HG03280 (cell line): Measurements from ENCODE around the gene HOXD10.

Experiments
- ATAC-seq: cut with Tn5 transposase; IDR thresholded peaks from one replicate; pipeline ENCODE4 v1.9.1; 2021; ENCODE audit warnings: mild to moderate bottlenecking, moderate library complexity; ENCODE audit not compliant: unreplicated experiment

Gene HOXD10

DNA sequence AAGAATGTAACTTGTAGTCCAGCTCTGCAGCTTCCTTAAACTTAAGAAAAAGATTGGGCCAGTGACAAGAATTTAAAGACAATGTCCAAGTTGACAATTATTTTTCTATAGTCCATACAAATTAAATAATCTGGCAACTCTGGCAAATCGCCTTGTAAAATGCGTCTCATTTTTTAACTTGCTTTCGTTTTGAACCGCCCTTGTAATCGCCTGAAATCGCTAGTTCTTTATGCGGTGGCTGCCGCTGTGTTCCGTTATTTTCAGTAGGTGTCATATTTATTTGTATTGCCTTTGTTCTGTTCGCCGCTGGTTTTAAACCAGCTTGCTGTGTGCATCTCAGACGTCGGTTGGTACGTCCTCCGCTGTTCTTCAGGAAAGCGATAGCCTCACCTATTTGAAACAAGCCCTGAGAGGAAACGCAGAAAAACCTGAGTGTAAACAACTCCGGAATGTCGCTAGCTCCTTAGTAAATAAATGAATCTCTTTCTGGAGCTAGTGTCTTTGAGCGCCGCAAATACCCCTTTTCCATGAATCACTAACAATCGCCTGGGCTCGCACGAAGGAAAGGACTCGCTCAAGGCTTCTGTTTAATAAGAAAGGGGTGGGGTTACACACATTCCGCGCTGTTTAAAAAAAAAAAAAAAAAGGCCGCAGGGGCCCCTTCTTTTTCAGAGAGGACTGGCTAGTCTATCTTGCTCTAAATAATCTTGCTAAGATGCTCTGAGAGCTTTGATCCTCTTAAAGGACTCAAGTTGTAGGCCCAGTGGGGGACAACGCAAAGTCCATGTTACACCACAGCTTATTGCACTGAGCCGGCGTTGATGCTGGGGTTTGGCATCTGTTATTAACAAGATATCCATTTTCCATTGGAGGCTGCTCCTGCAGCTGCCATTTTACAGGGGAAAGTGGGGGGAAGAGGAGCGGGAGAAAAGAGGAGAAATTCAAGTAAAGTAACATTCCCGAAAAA is 15.9 kb downstream of the HOXD10 start:
- no peak for ATAC-seq

DNA sequence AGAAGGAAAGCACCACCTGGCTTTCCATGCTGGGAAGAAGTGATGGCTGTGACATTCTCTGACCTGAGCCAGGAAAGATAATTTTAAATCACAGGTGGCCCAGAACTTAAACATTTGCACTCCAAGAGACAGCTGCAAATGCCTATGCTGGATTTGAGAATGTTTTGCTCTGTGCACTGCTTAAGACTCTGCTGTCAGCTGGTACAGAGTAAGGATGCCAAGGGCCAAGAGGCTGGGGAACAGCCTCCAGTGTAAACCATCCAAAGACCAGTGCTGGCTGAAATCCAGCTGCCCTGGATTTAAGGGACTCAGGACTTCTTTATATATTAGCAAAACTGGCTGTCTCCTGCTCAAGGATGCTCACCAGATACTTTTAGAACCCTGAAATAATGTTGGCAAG is 16.8 kb downstream of the HOXD10 start:
- ATAC-seq, result no peak

DNA sequence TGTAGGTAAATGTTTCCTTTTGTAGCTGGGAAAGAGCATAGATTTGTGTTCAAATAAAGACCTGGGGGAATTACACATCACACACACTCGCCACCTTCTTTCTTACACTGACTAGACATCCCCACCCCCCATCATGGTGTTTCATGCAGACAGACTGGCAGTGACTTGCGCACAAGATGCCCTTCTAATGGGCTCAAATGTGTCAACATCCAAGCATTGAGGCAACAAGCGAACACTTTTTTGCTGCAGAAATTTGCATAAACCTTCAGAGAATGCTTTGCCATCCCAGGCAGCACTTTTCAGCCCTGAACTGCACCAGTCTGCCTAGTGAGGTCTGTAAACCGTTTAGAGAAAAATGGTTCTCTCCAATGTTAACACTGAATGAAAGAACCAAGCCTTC is 17.5 kb downstream of the HOXD10 start:
- no peak for ATAC-seq

DNA sequence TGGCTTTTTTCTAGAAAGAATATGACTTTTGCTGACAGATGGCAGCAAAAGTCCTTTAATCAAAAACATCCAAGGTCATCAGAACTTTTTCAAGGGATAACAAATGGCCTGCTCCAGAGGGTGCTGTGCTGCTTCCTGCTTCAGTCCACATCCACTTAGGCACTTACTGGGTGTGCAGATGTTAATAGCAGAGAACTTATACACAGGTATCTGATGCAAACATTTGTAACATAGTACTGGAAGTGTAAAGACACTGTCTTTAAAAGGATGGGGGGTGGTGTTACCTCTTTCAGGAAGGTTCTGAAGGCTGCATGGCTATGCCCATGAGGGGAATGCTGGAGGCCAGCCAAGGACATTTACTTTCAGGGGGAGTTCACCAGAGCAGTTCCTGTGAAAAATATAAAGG is 18.5 kb downstream of the HOXD10 start:
- ATAC-seq, result no peak

DNA sequence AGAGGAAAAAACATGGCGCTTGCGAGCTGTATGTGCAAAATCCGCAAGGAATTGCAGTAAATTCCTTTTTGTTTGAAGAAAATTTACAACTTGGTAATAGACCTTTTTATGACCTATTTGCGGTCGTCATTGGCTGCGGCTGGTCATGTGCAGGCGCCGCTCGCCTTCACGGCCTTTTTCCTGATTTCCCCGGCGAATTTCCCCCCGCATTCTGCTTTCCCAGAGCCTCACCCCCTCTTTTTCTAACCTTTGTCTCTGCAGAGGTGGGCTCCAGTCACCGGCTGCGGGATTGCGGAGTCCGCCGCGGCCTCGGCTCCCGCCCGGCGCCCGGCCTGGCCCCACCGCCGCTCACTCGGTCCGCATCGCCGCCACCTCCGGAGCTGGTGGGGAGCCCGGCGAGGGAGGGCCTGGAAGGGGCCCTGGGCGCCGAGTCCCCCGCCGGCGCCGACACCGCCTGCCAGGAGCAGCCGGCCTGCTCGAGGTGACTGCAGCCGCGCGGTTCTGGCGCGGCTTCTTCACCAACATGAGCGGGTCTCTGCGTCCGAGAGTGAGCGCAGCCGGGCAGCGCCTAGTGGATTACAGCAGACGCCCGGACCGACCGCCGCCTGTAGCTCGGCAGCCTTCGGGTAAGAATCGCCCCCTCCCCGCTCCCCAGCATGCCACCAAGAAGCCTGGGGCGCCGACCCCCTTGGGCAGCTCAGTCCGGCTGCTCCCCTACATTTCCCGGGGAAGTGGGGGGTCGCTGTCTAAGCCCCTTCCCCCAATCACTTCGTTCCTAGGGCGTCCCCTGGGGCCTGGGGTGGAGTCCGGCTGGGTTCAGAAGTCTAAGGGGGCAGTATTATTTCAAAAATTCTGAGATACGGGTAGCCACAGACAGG is 20.0 kb downstream of the HOXD10 start:
- ATAC-seq, result no peak

DNA sequence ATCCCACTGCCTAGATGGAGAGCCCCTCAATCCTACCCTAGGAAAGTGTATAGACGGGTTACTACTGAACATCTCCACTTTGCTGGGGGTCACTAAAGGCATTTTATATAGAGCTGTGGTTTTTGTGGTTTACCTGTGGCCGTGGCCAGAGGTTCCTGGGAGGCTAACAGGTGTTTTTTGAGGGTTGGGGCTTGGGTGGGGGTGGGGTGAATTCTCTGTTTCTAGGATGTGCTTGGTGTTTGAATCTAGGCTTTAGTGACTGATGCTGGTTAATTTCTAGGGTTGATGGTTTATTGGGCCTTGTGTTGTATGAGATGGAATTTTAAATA is 20.6 kb downstream of the HOXD10 start:
- no peak for ATAC-seq

DNA sequence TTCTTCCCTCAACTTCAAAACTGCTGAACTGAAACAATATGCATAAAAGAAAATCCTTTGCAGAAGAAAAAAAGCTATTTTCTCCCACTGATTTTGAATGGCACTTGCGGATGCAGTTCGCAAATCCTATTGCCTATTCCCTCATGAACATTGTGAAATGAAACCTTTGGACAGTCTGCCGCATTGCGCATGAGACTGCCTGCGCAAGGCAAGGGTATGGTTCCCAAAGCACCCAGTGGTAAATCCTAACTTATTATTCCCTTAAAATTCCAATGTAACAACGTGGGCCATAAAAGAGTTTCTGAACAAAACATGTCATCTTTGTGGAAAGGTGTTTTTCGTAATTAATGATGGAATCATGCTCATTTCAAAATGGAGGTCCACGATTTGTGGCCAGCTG is 21.3 kb downstream of the HOXD10 start:
- ATAC-seq, result no peak

DNA sequence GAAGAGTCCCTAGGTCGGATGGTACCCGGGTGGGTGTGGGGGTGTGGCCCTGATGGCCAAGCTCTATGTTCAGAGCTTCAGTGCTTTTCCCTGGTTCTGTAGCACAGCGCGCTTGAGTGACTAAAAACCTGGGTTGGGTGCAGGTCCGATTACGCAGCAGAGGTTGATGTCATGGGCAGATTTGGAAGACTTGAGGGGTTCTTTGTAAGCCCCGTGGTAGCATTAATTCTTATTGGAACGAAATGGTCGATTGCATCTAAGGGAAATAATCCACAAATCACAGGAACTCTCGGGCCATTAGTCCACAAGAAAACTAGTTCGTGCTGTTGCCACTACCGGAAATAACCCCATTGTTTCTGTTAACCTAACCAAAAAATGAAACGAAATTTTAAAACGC is 21.9 kb downstream of the HOXD10 start:
- ATAC-seq, result no peak

DNA sequence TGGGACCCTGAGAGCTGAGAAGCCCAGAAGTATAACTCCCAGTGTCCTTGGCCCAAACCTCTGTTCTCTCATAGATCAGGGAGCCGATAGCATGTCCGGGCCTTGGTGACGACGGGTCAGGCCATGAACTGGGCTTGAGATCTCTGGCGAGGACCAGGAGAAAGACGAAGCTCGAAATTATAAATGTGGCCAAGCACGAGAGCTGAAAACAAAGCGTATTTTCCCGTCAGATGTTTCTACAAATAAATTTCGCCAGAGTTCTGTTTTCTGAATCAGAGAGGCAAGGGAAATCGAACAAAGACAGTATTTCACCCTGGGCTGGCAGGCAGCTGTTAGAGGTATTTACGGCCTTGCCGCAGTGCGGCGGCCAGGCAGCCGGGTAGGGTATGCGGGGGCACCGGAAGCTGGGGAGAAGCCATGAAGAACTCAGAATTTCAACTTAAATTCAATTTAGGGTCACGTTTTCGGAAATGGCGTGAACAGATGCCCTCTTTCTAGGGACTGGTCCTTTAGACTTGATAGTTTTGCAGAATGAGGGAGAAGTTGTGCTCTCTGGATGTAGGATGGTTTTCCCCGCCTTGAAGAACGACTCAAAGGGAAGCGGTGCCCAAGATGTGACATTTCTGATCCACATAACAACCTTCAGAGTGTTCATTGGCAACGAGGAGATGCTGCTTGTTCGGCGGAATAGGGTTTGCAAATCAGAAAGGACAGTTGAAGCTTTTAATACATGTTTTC is 22.5 kb downstream of the HOXD10 start:
- ATAC-seq, result no peak

DNA sequence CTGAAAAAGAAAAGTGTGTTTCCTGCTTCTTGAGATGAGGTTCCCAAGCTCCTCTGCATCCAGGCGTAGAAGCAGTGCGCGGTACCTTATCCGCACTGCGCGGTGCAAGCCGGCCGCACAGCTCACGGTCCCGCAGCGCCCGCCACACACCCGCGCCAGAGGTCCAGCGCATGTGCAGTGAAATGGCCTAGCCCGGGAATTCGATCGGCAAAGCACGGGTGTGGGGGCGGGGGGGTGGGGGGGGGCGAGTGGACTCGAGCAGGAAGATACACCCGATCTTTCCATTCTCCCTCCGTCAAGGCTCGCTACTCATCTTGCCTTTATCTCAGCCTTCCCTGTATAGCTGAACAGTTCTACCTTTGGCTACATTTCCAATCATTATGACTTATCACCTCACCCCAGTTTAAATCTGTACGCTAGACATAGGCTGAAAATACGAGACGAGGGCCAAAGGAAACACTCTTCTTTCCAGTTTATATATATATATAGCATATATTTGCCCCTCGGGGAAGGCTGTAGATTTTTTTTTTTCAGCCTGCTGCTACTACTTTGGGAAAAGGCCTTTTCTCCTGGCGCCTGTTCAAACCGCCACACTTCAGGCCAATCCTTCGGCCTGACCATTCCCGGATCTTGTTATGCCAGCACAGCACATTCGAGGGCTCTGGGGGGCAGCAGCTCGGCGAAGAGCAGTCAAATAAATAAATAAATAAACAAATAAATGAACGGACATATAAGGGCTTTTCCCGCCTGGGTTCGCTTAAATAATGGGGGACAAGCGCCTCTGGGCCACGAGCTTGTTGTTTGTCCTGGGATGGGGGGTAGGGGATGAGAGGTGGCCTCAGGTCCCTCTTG is 23.3 kb downstream of the HOXD10 start:
- ATAC-seq, result no peak

DNA sequence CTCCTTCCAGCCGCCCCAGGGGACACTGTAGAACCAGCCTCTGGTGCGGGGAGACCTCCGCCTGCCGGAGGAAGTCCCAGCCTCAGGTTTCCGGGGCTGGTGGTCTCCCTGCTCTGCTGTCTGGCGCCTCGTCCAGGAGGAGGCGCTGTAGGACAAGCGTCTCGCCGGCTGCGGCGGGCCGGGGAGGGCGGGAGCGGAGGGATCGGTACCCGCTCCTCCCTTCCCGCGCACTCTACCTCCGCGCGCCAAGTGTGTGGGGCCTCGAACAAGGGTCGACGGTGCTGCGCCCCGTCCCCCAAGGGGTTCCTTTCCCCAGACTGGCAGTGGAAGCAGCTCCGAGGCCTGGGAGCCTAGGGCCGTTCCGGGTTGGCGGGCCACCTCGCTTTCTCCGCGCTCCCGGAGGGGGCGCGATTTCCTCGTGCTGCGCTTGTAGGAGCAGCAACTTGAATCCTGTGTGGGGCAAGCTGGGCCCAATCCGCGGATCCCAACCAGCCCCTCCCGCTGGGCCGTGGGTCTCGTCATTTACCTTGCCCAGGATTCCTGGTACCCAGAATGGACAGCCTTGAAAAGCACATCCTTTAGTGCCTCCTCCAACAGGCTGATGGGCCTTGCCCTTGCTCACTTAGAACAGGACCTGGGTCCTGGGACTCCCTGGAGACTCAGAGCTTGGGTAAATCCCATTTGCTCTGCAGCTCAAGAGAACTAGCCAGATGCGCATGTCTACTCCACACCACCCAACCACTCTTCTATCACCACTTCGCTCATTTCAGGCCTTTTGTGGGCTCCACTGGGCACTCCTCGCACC is 24.1 kb downstream of the HOXD10 start:
- peak; percentile 94 for ATAC-seq

DNA sequence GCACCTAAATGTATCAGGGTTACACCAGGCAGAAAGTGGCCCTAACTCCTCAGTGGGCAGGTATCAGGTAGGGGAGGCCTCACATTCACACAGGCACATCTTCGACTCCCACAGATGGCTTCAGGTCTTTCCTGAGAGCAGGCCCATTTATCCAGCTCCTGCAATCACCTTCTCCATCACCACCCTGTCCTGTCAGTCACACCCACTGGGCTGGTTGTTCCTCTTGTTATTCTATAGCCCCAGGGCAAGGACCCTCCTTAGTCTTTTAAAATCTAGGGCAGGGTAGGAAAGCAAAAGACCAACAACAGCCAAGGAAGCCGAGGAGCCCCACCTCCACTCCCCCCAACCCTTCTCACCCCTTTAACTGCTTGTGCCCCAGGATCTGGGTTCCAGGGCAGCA is 25.7 kb downstream of the HOXD10 start:
- ATAC-seq, result no peak

DNA sequence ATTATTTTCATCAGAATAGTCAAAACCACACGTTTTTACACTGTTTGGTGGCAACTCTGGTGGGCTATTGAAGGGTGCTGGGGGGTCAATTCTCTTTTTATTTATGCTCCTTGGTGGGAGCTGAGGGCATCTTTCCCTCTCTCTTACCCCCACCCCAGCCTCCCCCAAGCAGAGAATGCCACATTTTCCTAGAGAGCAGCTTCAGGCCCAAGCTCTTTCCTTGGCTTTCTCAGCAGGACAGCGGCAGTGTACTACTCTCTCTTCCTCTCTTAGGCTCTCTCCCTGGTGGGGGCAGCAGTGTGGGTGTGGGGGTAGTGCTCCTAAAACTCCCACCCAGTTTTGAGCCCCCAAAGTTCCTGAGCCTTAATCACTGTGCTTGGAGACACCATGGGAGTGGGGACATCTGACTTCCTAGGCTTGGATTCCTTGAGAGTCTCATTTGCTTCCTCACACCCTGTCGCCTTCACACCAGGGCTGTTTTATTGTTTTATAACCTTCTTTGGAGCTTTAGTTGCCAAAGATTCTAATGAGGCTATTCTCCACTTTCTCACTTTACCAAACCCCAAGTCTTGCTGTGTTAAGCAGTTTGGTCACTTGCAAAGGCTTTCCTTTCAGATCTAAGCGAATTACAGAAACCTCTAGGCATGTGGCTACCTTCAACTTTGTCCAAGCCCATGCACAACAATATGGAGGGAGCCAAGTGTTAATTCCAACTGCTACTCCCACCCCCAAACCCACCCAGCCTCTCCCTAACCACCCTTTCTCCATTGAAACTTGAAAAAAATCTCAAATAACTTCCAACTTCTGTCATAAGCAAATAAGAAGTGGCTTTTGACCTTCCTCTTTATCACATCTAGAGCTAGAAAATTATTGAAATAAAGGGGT is 28.7 kb downstream of the HOXD10 start:
- no peak for ATAC-seq

DNA sequence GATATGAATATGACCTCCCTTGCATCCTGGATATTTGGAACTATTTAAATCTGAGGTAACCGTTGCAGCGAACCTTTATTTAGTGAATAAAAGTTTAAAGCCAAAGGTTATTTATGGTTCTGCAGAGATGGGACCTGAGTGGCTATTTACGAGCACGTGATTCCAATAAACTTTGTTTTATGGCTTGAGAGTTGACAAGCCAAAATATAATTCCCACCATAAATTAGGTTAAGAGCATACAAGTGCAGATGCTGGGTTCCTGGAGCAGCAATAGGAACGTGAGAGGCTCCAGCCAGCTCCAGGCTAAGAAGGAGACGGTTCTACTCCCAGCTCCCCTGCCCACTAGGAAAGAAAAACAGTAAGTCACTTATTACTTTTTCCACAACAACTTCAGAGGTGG is 29.5 kb downstream of the HOXD10 start:
- no peak for ATAC-seq

DNA sequence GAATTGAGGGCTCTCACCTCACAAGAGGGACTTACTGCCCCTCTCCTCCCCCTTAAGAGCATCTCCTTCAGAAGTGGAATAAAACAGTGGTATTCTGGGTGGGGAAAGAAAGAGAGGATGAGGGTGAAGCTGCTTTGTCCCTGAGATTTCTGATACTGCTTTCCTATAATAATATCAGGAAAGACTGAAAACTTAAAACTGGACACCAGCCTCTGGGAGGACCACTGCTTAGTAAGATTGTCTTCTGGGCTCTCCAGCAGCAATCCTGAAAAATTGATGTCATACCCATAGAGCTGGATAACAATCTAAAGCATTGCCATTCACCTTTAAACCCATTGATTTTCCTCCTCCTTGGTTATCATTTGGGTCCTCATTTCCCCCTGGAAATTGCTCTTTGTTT is 30.1 kb downstream of the HOXD10 start:
- no peak for ATAC-seq

DNA sequence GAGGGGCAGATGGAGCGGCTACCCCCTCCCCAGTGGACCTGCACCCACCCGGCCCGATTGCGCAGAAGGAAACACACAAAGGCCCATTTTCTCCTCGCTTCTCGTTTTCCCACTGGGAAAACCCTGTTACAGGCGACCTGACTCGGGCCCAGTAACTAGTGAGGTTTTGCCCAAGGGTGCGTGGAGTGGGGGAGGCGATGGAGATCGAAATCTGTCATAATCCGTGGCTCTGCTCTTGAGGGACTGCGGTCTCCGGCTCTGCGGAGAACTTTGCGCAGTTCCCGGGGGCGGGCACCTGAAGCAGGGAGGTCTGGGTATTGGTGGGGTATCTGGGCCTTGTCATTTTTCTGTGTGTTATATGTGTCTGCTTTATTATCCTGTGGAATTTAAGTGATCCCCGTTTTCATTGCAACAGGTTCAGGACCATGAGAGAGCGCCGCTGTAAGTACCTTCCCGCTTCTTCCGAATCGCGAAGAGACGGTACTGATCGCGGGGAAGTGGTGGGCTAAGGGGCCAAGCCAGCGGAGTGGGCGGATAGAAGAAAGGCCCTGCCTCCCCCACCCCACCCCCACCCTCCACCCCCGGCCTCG is 30.7 kb downstream of the HOXD10 start:
- ATAC-seq, result no peak

DNA sequence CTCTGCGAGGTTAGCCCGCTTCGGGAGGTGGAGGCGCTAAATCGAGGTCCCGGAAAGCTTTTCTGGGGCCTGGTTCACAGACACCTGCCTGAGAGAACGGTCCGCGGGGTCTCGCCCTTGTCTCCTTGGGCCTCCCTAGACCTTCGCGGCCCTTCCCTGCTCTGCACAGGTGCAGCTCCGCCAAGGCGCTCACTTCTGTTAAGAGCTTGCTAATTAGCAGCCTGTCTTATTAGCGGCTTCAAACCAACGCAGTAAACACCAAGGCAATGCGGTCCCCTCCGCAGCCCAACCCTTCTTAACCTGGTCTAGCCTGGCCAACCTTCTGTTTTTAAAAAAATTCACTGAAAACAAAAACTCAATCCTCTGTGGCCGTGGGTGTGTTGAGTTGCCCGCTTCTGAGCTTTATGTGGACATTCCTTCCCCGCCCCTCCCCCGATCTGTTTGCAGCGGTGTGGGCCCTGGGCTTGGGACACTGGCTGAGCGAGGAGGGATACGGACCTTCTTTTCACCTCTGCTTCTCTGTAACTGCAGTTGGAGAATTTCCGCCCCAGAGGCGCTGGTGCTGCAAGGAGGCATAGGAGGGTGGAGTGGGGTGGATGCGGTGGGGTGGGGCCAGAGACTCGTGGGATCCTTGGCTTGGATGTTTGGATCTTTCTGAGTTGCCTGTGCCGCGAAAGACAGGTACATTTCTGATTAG is 31.4 kb downstream of the HOXD10 start:
- no peak for ATAC-seq
